ENCODE results near the gene DHRS12.

- TF ChIP-seq, protein P1, sequence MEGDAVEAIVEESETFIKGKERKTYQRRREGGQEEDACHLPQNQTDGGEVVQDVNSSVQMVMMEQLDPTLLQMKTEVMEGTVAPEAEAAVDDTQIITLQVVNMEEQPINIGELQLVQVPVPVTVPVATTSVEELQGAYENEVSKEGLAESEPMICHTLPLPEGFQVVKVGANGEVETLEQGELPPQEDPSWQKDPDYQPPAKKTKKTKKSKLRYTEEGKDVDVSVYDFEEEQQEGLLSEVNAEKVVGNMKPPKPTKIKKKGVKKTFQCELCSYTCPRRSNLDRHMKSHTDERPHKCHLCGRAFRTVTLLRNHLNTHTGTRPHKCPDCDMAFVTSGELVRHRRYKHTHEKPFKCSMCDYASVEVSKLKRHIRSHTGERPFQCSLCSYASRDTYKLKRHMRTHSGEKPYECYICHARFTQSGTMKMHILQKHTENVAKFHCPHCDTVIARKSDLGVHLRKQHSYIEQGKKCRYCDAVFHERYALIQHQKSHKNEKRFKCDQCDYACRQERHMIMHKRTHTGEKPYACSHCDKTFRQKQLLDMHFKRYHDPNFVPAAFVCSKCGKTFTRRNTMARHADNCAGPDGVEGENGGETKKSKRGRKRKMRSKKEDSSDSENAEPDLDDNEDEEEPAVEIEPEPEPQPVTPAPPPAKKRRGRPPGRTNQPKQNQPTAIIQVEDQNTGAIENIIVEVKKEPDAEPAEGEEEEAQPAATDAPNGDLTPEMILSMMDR (IDR thresholded peaks at IDR 0.05): no peak
- TF ChIP-seq, protein P2, sequence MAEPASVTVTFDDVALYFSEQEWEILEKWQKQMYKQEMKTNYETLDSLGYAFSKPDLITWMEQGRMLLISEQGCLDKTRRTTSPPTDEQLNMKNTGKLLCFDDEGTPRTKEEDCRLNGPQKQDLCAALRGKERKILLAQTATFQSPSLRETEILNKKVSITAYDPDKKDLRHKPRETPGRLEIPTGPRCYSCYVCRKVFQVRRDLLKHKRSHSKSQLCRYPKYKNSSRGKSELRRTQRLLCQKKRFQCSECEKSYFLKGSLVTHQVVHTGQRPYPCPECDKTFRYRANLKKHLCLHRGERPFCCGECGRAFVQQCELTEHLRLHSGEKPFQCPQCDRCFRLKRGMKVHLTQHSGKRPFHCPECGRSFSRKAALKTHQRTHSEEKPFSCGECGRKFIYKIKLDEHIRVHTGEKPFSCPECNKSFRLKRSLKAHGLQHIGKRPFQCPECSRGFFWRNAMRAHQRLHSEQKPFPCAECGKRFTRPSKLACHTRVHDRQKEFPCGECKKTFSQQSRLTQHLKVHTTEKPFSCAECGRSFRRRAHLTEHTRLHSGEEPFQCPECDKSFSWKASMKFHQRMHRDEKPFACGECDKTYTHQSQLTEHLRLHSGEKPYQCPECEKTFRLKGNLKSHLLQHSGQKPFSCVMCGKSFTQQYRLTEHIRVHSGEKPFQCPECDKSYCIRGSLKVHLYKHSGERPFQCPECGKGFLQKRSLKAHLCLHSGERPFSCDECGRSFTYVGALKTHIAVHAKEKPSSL (CRISPR knock-in tag; conservative IDR thresholded peaks at IDR 0.05): no peak
Measured at GRCh38 chr13:51825681-51826254, 21.8 kb upstream of the DHRS12 start.

Data from WTC11 (cell line).